Gastrocnemius medialis (tissue), 4 donors: Measurements from ENCODE around the gene CSAD. TPM values are rescaled to one million over a fixed set of nuclear protein-coding genes. Genes with fewer than 3 reads are reported as not detected.

Experiments
- ATAC-seq, 2 donors: fragments of 150-250 bp; one replicate each; pipeline ENCODE4 v1.9.1; 2016
- DNase-seq, 2 donors: peaks; one replicate each; pipeline ENCODE4 v3.0.0-alpha.2; 2019
- H3K27ac ChIP-seq, 4 donors: fragments of 200-600 bp; sonication (generic); 1 replicate in 1 of 4; 2 replicates in 3 of 4; pipeline ENCODE4 v1.5.1; 2016 to 2018; ENCODE audit warnings: mild to moderate bottlenecking in 2 of 4, moderate library complexity in 1 of 4
- H3K27me3 ChIP-seq, 3 donors: fragments of 200-600 bp; sonication (generic) in 2 of 3; 1 replicate in 1 of 3; 2 replicates in 2 of 3; pipeline versions ENCODE4 v1.5.1 to v1.6.0; 2016 to 2019; ENCODE audit warnings: mild to moderate bottlenecking in 1 of 3, moderate library complexity in 1 of 3
- H3K36me3 ChIP-seq, 2 donors: fragments of 200-600 bp; sonication (generic) in 1 of 2; one replicate each; pipeline ENCODE4 v1.5.1; 2017 to 2018
- H3K4me1 ChIP-seq, 2 donors: fragments of 200-600 bp; sonication (generic) in 1 of 2; one replicate each; pipeline ENCODE4 v1.5.1; 2016 to 2017; ENCODE audit warnings: mild to moderate bottlenecking in 2 of 2
- H3K4me3 ChIP-seq, 4 donors: fragments of 200-600 bp; sonication (generic) in 3 of 4; 1 replicate in 1 of 4; 2 replicates in 3 of 4; pipeline ENCODE4 v1.5.1; 2016 to 2019; ENCODE audit warnings: mild to moderate bottlenecking in 2 of 4
- H3K9me3 ChIP-seq, 3 donors: fragments of 200-600 bp; sonication (generic) in 2 of 3; 1 replicate in 1 of 3; 2 replicates in 2 of 3; pipeline ENCODE4 v1.5.1; 2016 to 2019
- CTCF ChIP-seq, 5 experiments: fragments of 450-650 bp in 3 of 5; fragments of 200-600 bp in 2 of 5; sonication (generic) in 2 of 5; IDR thresholded peaks in 4 of 5; conservative IDR thresholded peaks in 1 of 5; 1 replicate in 4 of 5; 2 replicates in 1 of 5; pipeline ENCODE4 v1.5.1; 2016 to 2019; ENCODE audit warnings: antibody characterized with exemption in 5 of 5, mild to moderate bottlenecking in 3 of 5, moderate library complexity in 3 of 5
- POLR2A ChIP-seq, 2 donors: fragments of 450-650 bp; IDR thresholded peaks; one replicate each; pipeline ENCODE4 v1.6.1; 2017; ENCODE audit warnings: antibody characterized with exemption in 2 of 2, mild to moderate bottlenecking in 2 of 2, moderate library complexity in 2 of 2
- in situ Hi-C, 4 donors: fragments of 200-750 bp; cut with MboI; loops; one replicate each; pipeline versions ENCODE4 v1.15.0 to v1.8.0; 2017; ENCODE audit warnings: low sequenced_read_pairs in 4 of 4
- intact Hi-C: fragments of 100-400 bp; cut with DNase I; formaldehyde crosslinking; loops from one replicate; pipeline ENCODE4 v1.15.1; 2023; ENCODE audit warnings: low total_unique reads
- total RNA-seq, 4 donors: library from RNA; depleted of rRNA; stranded (reverse); fragments of >200 nt; gene quantifications; one replicate each; pipeline versions ENCODE4 v1.1.0 to v1.2.3, GENCODE V29; 2016

CSAD gene
- total RNA-seq, 4 donors from 2014 or later: 0.68 to 14.9 (median 1.9) TPM

GRCh38 chr12:53191885-53192530 lies 11.3 kb upstream of the CSAD start:
- intact Hi-C loops (no loop called here), in situ Hi-C loops (loop anchor here in 1 of 4 donors (25.0 kb wide), 1 partner anchor 130 kb away; the partner anchor contains the start of gene TNS2)
- Histone ChIP-seq H3K36me3 (peaks cover 2 to 20% of the 10 kb centered on the region in 2 donors), H3K27ac (no peak overlapping the region), H3K9me3 (no peaks in the 10 kb centered on the region), H3K4me3 (no peak overlapping the region), H3K27me3 (no peaks in the 10 kb centered on the region), H3K4me1 (no peaks in the 10 kb centered on the region)
- no peak for TF ChIP-seq POLR2A (IDR thresholded peaks at IDR 0.05)
- TF ChIP-seq CTCF (IDR thresholded peaks at IDR 0.05 in 4 of 5, conservative IDR thresholded peaks at IDR 0.05 in 1 of 5): no peak
- ATAC-seq: no peak
- DNase-seq: no peak

- Histone ChIP-seq H3K27ac (no peak overlapping the region), H3K4me3 (no peak overlapping the region), H3K36me3 (peaks cover 2 to 28% of the 10 kb centered on the region in 2 donors), H3K4me1 (no peaks in the 10 kb centered on the region), H3K27me3 (no peaks in the 10 kb centered on the region), H3K9me3 (no peaks in the 10 kb centered on the region)
- DNase-seq (no peak), ATAC-seq (no peak)
- no peak for TF ChIP-seq POLR2A (IDR thresholded peaks at IDR 0.05)
- TF ChIP-seq CTCF (IDR thresholded peaks at IDR 0.05 in 4 of 5, conservative IDR thresholded peaks at IDR 0.05 in 1 of 5): no peak
- in situ Hi-C loops (loop anchor here in 1 of 4 donors (25.0 kb wide), 1 partner anchor 129 kb away; the partner anchor contains the start of gene TNS2), intact Hi-C loops (no loop called here)
These were observed 10.6 kb upstream of the CSAD start for GRCh38 chr12:53191096-53191884.

GRCh38 chr12:53190108-53190729 lies 9.5 kb upstream of the CSAD start:
- Histone ChIP-seq H3K4me1 (no peaks in the 10 kb centered on the region), H3K9me3 (no peaks in the 10 kb centered on the region), H3K27me3 (no peaks in the 10 kb centered on the region), H3K27ac (no peak overlapping the region), H3K36me3 (peaks cover 2 to 38% of the 10 kb centered on the region in 2 donors), H3K4me3 (no peak overlapping the region)
- DNase-seq (peak in 1 of 2 donors; percentile 59), ATAC-seq (peak; percentile 52 to 66)
- TF ChIP-seq CTCF (IDR thresholded peaks at IDR 0.05 in 4 of 5, conservative IDR thresholded peaks at IDR 0.05 in 1 of 5): peak; percentile 55 to 74 (median 70)
- TF ChIP-seq POLR2A (IDR thresholded peaks at IDR 0.05): no peak
- intact Hi-C loops (no loop called here), in situ Hi-C loops (loop anchor here in 1 of 4 donors (25.0 kb wide), 1 partner anchor 128 kb away; the partner anchor contains the start of gene TNS2)

GRCh38 chr12:53187145-53187899 lies 6.6 kb upstream of the CSAD start:
- Histone ChIP-seq H3K36me3 (peaks cover 2 to 66% of the 10 kb centered on the region in 2 donors), H3K27ac (peak overlapping the region in 1 of 4 donors; percentile 9), H3K4me3 (no peak overlapping the region), H3K4me1 (peaks cover 17 to 19% of the 10 kb centered on the region in 2 donors), H3K27me3 (no peaks in the 10 kb centered on the region), H3K9me3 (no peaks in the 10 kb centered on the region)
- TF ChIP-seq POLR2A (IDR thresholded peaks at IDR 0.05): no peak
- TF ChIP-seq CTCF (IDR thresholded peaks at IDR 0.05 in 4 of 5, conservative IDR thresholded peaks at IDR 0.05 in 1 of 5): no peak
- DNase-seq (no peak), ATAC-seq (no peak)
- in situ Hi-C loops (loop anchor here in 2 of 4 donors (10.0 to 25.0 kb wide), 2 partner anchors 123 to 125 kb away; partner anchors contain the start of gene TNS2 (in 1 of the 2)), intact Hi-C loops (no loop called here)
